Endometrium (tissue), 2 donors: ENCODE data around the gene CPO.
A peak's percentile ranks its signal among the peaks of the same experiment; 100 is the strongest.

Experiments
- FAIRE-seq: peaks from 2 replicates; lab custom pipeline; 2012; peaks lifted over from hg19 to GRCh38; lab: Jason Lieb, UNC
- donor health status: control.
- donor health status: control.

Gene CPO

GRCh38 chr2:206974551-206974950, 35.2 kb downstream of the CPO start:
- peak; percentile 73 for FAIRE-seq

- FAIRE-seq = no peak
Observed at GRCh38 chr2:206978746-206979145, 39.4 kb downstream of the CPO start.

- no peak for FAIRE-seq
Observed at GRCh38 chr2:206979365-206979764, 40.0 kb downstream of the CPO start.

- FAIRE-seq = no peak
Observed at GRCh38 chr2:206979922-206980321, 40.6 kb downstream of the CPO start.

GRCh38 chr2:206980413-206980812, 41.1 kb downstream of the CPO start:
- no peak for FAIRE-seq

GRCh38 chr2:206981086-206981674, 41.9 kb downstream of the CPO start:
- FAIRE-seq = no peak

- FAIRE-seq = no peak
Observed at GRCh38 chr2:206981739-206982340, 42.5 kb downstream of the CPO start.

GRCh38 chr2:206982360-206982955, 43.1 kb downstream of the CPO start:
- no peak for FAIRE-seq

- FAIRE-seq = no peak
Observed at GRCh38 chr2:206983161-206983859, 44.0 kb downstream of the CPO start.

GRCh38 chr2:206984206-206984605, 44.9 kb downstream of the CPO start:
- no peak for FAIRE-seq

- no peak for FAIRE-seq
Observed at GRCh38 chr2:206986943-206987342, 47.6 kb downstream of the CPO start.

GRCh38 chr2:206987810-206988209, 48.5 kb downstream of the CPO start:
- FAIRE-seq = no peak

- no peak for FAIRE-seq
Observed at GRCh38 chr2:206988884-206989283, 49.6 kb downstream of the CPO start.

GRCh38 chr2:206989311-206989710, 50.0 kb downstream of the CPO start:
- no peak for FAIRE-seq

- peak; percentile 23 for FAIRE-seq
Observed at GRCh38 chr2:206990360-206990759, 51.0 kb downstream of the CPO start.

- no peak for FAIRE-seq
Observed at GRCh38 chr2:206991070-206991469, 51.8 kb downstream of the CPO start.

GRCh38 chr2:206993396-206993911, 54.1 kb downstream of the CPO start:
- no peak for FAIRE-seq

GRCh38 chr2:206993964-206994363, 54.6 kb downstream of the CPO start:
- no peak for FAIRE-seq

GRCh38 chr2:206996556-206997065, 57.3 kb downstream of the CPO start:
- FAIRE-seq = no peak

GRCh38 chr2:207008105-207008990, 69.0 kb downstream of the CPO start:
- FAIRE-seq = no peak

- FAIRE-seq = no peak
Observed at GRCh38 chr2:207012461-207012860, 73.1 kb downstream of the CPO start.

GRCh38 chr2:207014424-207014823, 75.1 kb downstream of the CPO start:
- FAIRE-seq = no peak
